Stomach (tissue), 4 donors: ENCODE data around the gene SVOPL.

ENCODE experiments used
- POLR2AphosphoS5 ChIP-seq, 3 donors: sonication (generic); formaldehyde crosslinking; IDR thresholded peaks; one replicate each; pipeline ENCODE4 v1.6.1; 2016; ENCODE audit warnings: antibody characterized with exemption in 3 of 3
- TF ChIP-seq, protein P1 (sequence below), 7 experiments: fragments of 450-650 bp in 4 of 7; fragments of 200-600 bp in 3 of 7; sonication (generic) in 3 of 7; IDR thresholded peaks; one replicate each; pipeline ENCODE4 v1.5.1; 2016 to 2019; ENCODE audit warnings: antibody characterized with exemption in 7 of 7, control low read depth in 2 of 7, mild to moderate bottlenecking in 1 of 7

DNA sequence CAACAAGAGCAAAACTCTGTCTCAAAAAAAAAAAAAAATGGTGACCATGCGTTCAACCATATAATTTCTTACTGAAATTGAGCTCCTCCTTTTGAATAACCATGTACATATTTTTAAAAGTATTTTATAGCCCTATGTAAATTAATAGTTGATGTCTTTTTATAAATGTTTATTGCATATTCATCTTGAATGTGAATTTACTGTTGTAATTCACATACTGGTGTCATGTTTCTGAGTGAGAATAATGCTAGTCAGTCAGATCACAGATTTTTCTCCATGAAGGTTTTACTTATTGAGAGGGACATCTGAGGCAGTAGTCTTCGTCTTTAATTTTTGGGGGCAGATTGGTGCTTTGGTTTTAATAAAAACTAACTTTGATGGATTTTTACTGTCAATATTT is 112.2 kb downstream of the SVOPL start:
- TF ChIP-seq, protein P1, sequence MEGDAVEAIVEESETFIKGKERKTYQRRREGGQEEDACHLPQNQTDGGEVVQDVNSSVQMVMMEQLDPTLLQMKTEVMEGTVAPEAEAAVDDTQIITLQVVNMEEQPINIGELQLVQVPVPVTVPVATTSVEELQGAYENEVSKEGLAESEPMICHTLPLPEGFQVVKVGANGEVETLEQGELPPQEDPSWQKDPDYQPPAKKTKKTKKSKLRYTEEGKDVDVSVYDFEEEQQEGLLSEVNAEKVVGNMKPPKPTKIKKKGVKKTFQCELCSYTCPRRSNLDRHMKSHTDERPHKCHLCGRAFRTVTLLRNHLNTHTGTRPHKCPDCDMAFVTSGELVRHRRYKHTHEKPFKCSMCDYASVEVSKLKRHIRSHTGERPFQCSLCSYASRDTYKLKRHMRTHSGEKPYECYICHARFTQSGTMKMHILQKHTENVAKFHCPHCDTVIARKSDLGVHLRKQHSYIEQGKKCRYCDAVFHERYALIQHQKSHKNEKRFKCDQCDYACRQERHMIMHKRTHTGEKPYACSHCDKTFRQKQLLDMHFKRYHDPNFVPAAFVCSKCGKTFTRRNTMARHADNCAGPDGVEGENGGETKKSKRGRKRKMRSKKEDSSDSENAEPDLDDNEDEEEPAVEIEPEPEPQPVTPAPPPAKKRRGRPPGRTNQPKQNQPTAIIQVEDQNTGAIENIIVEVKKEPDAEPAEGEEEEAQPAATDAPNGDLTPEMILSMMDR (IDR thresholded peaks at IDR 0.05), result no peak
- no peak for TF ChIP-seq POLR2AphosphoS5 (IDR thresholded peaks at IDR 0.05)
